Suprapubic skin (tissue), 3 donors: ENCODE results near the gene SNTA1.

ENCODE experiments used
- CTCF ChIP-seq, 2 donors: fragments of 200-600 bp in 1 of 2; fragments of 450-650 bp in 1 of 2; sonication (generic) in 1 of 2; IDR thresholded peaks; one replicate each; pipeline ENCODE4 v1.5.1; 2016 to 2019; ENCODE audit warnings: antibody characterized with exemption in 2 of 2, mild to moderate bottlenecking in 1 of 2, moderate library complexity in 1 of 2
- EP300 ChIP-seq: sonication (generic); formaldehyde crosslinking; IDR thresholded peaks from one replicate; pipeline ENCODE4 v1.6.1; 2017; ENCODE audit warnings: antibody characterized with exemption

GRCh38 chr20:33477386-33478234 is 34.0 kb upstream of the SNTA1 start:
- no peak for TF ChIP-seq CTCF (IDR thresholded peaks at IDR 0.05)
- TF ChIP-seq EP300: no peak
